Measurements from ENCODE around the gene DKK3.

- TF ChIP-seq CTCF (IDR thresholded peaks at IDR 0.05) (no peak), EP300 (IDR thresholded peaks at IDR 0.05) (no peak), POLR2A (IDR thresholded peaks at IDR 0.05) (no peak)
Measured at GRCh38 chr11:12024254-12024926, 16.0 kb upstream of the DKK3 start.
